Measurements from ENCODE around the gene MYH11.
"Not testable (repeated sequence)": the region's sequence is repeated elsewhere in the genome, so short reads cannot be mapped to it uniquely, and the experiment has no call there.

The MYH11 gene

DNA sequence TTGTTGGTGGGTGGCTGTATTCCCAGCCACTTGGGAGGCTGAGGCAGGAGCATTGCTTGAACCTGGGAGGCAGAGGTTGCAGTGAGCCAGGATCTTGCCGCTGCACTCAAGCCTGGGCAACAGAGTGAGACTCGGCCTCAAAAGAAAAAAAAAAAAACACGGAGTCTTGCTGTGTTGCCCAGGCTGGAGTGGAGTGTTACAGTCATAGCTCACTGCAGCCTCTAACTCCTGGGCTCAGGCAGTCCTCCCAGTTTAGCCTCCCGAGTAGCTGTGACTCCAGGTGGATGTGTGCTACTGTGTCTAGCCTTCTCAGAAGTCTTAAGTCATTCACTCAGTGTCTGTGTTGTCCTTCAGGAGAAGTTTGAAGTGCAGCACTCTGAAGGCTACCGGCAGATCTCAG is 179.4 kb downstream of the MYH11 start:
- DNase-seq (ENCODE audit: low spot score) = no peak
- in situ Hi-C loops (cut with MboI; ENCODE audit: low sequenced_read_pairs, unreplicated experiment) = no loop called here
- TF ChIP-seq CTCF (IDR thresholded peaks at IDR 0.05; ENCODE audit: borderline replicate concordance, control extremely low read depth, extremely low read depth, insufficient read depth, missing control alignments) = no peak

DNA sequence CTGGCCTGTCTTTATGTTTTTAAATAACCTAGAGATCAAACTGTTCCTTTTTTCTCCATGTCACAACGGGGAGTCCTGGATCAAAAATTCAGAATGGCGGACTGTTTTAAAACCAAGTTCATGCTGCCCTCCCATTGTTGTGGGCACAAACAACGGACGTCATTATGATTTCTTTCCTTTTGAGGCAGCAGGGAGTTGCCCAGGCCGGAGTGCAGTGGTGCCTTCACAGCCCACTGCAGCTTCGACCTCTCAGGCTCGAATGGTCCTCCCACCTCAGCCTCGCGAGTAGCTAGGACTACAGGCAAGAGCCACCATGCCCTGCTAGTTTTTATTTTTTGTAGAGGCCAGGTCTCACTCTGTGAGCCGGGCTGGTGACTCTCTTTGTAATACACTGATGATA is 180.3 kb downstream of the MYH11 start:
- TF ChIP-seq CTCF (IDR thresholded peaks at IDR 0.05; ENCODE audit: borderline replicate concordance, control extremely low read depth, extremely low read depth, insufficient read depth, missing control alignments) = no peak
- DNase-seq (ENCODE audit: low spot score) = no peak
- in situ Hi-C loops (cut with MboI; ENCODE audit: low sequenced_read_pairs, unreplicated experiment) = no loop called here

DNA sequence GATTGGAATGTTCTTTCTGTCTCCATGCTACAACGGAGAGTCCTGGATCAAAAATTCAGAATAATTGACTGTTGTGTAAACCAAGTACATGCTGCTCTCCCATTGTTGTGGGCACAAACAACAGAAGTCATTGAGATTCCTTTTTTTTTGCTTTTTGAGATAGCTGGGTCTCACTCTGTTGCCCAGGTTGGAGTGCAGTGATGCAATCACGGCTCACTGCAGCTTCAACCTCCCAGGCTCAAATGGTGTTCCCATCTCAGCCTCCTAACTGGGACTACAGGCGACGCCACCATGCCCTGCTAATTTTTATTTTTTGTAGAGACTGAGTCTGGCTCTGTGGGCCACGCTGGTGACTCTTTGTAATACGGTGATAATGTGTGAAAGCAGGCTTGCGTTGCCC is 182.3 kb downstream of the MYH11 start:
- no peak for TF ChIP-seq CTCF (IDR thresholded peaks at IDR 0.05; ENCODE audit: borderline replicate concordance, control extremely low read depth, extremely low read depth, insufficient read depth, missing control alignments)
- in situ Hi-C loops (cut with MboI; ENCODE audit: low sequenced_read_pairs, unreplicated experiment) = no loop called here
- DNase-seq (ENCODE audit: low spot score) = no peak

DNA sequence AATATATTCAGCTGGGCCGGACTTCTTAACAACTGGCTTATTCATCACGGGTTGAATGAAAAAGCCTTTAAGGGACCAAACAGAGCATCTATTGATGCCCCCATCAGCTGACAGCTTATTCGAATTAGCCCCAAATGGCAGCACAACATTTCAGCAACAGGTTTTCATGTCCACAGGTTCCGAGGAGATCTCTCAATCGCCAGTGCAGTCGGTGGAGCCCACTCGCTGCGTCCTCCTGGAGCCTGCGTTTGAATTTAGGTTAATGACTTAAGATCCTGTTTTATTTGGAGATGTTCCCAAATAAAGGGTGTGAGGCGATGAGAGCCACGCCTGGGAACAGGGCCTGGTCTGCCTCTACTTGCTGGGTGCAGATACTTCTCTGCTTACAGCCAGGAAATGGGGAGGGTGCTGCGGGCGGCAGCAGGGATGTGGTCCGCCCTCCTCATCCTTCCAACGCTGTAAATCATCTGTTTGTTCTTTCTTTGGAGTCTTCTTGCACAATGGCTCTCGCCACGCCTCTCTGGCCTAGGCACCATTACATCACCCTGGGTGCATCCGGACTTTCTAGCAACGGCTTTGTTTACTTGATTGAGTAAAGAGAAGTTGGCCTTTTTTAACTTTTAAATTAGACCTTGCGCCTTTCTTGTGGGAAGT is 184.2 kb downstream of the MYH11 start:
- in situ Hi-C loops (cut with MboI; ENCODE audit: low sequenced_read_pairs, unreplicated experiment) = no loop called here
- TF ChIP-seq CTCF (IDR thresholded peaks at IDR 0.05; ENCODE audit: borderline replicate concordance, control extremely low read depth, extremely low read depth, insufficient read depth, missing control alignments) = no peak
- DNase-seq (ENCODE audit: low spot score) = no peak

- DNase-seq (ENCODE audit: low spot score); in situ Hi-C loops (cut with MboI; ENCODE audit: low sequenced_read_pairs, unreplicated experiment): not testable (repeated sequence)
Measured at GRCh38 chr16:15672127-15672513, 184.7 kb downstream of the MYH11 start.

DNA sequence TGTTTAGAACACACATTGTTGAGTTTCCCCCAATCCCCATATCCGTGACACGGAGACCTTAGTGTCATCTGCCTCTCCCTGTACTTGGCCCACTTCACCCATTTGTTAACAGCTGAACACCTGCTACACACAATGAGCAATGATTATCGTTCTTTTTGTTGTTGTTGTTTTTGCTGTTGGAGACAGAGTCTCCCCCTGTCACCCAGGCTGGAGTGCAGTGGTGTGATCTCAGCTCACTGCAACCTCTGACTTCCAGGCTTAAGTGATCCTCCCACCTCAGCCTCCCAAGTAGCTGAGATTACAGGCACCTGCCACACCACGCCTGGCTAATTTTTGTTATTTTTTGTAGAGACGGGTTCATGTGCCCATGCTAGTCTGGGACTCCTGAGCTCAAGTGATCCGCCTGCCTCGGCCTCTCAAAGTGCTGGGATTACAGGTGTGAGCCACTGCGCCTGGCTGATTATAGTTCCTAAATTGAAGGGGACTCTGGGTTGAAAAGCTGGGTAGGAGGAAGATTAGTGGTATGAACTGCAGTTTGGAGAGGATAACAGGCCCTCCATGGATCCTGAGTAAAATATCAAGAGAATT is 185.2 kb downstream of the MYH11 start:
- no peak for TF ChIP-seq CTCF (IDR thresholded peaks at IDR 0.05; ENCODE audit: borderline replicate concordance, control extremely low read depth, extremely low read depth, insufficient read depth, missing control alignments)
- in situ Hi-C loops (cut with MboI; ENCODE audit: low sequenced_read_pairs, unreplicated experiment) = no loop called here
- DNase-seq (ENCODE audit: low spot score) = no peak

DNA sequence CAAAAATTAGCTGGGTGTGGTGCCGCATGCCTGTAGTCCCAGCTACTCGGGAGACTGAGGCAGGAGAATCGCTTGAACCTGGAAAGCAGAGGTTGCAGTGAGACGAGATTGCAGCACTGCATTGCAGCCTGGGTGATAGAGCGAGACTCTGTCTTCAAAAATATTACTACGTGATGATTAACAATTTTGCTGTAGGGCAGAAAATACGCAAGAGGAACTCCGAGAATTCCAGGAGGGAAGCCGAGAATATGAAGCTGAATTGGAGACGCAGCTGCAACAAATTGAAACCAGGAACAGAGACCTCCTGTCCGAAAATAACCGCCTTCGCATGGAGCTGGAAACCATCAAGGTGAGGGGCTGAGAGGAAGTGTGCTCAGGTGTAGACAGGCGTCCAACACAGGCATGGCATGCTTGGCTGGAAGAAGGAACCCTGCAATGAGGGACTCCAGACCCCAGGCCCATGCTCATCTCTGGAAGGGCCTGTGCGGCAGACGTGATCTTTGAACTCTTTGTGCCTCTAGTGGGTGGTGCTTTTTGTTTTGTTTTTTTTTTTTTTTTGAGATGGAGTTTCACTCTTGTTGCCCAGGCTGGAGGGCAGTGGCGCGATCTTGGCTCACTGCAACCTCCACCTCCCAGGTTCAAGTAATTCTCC is 189.6 kb downstream of the MYH11 start:
- no peak for DNase-seq (ENCODE audit: low spot score)
- TF ChIP-seq CTCF (IDR thresholded peaks at IDR 0.05; ENCODE audit: borderline replicate concordance, control extremely low read depth, extremely low read depth, insufficient read depth, missing control alignments) = no peak
- in situ Hi-C loops (cut with MboI; ENCODE audit: low sequenced_read_pairs, unreplicated experiment) = no loop called here

All from GM13976 (cell line).